ENCODE measurements around the gene PACS1. TPM values are rescaled to one million over a fixed set of nuclear protein-coding genes. Genes with fewer than 3 reads are reported as not detected.

The PACS1 gene
- total RNA-seq, 1 donor from 2014 or later: 75.6 TPM

DNA sequence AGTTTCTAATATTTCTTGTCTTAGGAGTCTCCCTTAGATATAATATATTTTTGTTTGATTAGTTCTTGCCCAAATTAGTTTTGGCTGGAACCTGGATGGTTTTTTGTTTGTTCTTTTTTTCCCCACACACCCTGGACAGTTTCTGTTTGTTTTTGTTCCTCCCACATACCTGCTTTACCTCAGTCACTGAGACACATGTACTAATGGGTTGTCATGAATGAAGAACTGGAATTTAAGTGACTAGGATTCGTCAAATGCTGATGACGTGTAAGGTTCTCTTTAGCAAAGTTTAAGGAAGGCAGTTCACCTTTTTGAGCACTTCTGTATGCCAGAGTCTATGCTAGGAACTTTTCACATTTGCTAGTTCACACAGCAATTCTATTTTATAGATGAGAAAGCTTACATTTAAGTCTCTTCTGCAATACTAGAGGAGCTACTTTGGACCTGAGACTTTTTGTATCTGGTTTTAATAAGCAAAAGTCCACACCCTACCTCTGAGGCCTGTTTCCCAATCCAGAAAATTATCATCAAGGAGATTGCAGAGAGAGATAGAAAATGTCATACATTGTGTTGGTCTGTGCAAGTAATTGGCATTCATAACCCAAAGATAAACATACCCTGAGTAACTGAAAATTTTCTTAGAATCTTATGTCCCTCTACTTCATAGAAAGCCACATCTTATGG is 111.7 kb downstream of the PACS1 start:
- DNase-seq (ENCODE audit: low spot score): no peak
- Mint-ChIP-seq H3K27me3 (ENCODE audit: low read depth) (no peaks in the 10 kb centered on the region), H3K9me3 (no peaks in the 10 kb centered on the region), H3K4me1 (ENCODE audit: low read depth) (peaks cover 1% of the 10 kb centered on the region), H3K36me3 (ENCODE audit: low read depth) (peaks cover 1% of the 10 kb centered on the region), H3K4me3 (ENCODE audit: low read depth) (no peak overlapping the region), H3K27ac (no peak overlapping the region)
- intact Hi-C loops (cut with micrococcal nuclease): no loop called here

GRCh38 chr11:66183494-66184048 is 113.5 kb downstream of the PACS1 start:
- H3K27ac Mint-ChIP-seq: no peak overlapping the region

DNA sequence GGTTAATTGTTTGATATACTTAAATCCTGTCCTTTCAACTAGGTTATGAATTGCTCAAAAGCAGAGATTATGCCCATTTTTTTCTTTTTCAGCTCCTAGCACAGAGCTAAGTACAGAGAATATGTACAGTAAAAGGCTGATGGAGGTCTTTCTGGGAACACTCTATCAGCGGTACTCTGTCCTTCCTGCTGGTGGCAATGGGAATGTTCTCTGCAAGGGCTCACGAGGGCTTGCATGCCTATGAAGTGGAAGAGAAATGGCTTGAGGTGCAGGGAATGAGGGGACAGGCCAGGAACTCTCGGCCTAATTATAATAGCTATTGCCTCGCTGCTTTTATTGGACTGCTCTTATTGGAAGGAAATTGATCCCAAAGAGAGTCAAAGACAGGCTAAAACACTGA is 114.7 kb downstream of the PACS1 start:
- no peak overlapping the region for H3K27ac Mint-ChIP-seq
- peaks cover 7% of the 10 kb centered on the region for H3K4me1 Mint-ChIP-seq (ENCODE audit: low read depth)
- intact Hi-C loops (cut with micrococcal nuclease): no loop called here
- no peak overlapping the region for H3K4me3 Mint-ChIP-seq (ENCODE audit: low read depth)
- H3K9me3 Mint-ChIP-seq: no peaks in the 10 kb centered on the region
- no peaks in the 10 kb centered on the region for H3K27me3 Mint-ChIP-seq (ENCODE audit: low read depth)
- DNase-seq (ENCODE audit: low spot score): no peak
- peaks cover 18% of the 10 kb centered on the region for H3K36me3 Mint-ChIP-seq (ENCODE audit: low read depth)

More at GRCh38 chr11:66183494-66184048, 113.5 kb downstream of the PACS1 start:
- H3K9me3 Mint-ChIP-seq: no peaks in the 10 kb centered on the region
- intact Hi-C loops (cut with micrococcal nuclease): no loop called here
- no peaks in the 10 kb centered on the region for H3K27me3 Mint-ChIP-seq (ENCODE audit: low read depth)
- no peak for DNase-seq (ENCODE audit: low spot score)
- H3K4me3 Mint-ChIP-seq (ENCODE audit: low read depth): no peak overlapping the region
- H3K36me3 Mint-ChIP-seq (ENCODE audit: low read depth): peaks cover 14% of the 10 kb centered on the region
- peaks cover 6% of the 10 kb centered on the region for H3K4me1 Mint-ChIP-seq (ENCODE audit: low read depth)

GRCh38 chr11:66186470-66186869 is 116.4 kb downstream of the PACS1 start:
- intact Hi-C loops (cut with micrococcal nuclease): no loop called here
- no peak overlapping the region for H3K27ac Mint-ChIP-seq
- no peaks in the 10 kb centered on the region for H3K27me3 Mint-ChIP-seq (ENCODE audit: low read depth)

GRCh38 chr11:66187453-66187852 is 117.4 kb downstream of the PACS1 start:
- Mint-ChIP-seq H3K9me3 (no peaks in the 10 kb centered on the region), H3K27ac (no peak overlapping the region), H3K36me3 (ENCODE audit: low read depth) (peaks cover 23% of the 10 kb centered on the region), H3K27me3 (ENCODE audit: low read depth) (no peaks in the 10 kb centered on the region), H3K4me1 (ENCODE audit: low read depth) (peaks cover 7% of the 10 kb centered on the region), H3K4me3 (ENCODE audit: low read depth) (no peak overlapping the region)
- intact Hi-C loops (cut with micrococcal nuclease): no loop called here
- DNase-seq (ENCODE audit: low spot score): no peak

More at GRCh38 chr11:66186470-66186869, 116.4 kb downstream of the PACS1 start:
- Mint-ChIP-seq H3K4me1 (ENCODE audit: low read depth) (peaks cover 7% of the 10 kb centered on the region), H3K9me3 (no peaks in the 10 kb centered on the region), H3K36me3 (ENCODE audit: low read depth) (peaks cover 23% of the 10 kb centered on the region), H3K4me3 (ENCODE audit: low read depth) (no peak overlapping the region)
- DNase-seq (ENCODE audit: low spot score): no peak

GRCh38 chr11:66188580-66188979 is 118.5 kb downstream of the PACS1 start:
- intact Hi-C loops (cut with micrococcal nuclease): no loop called here
- H3K9me3 Mint-ChIP-seq: no peaks in the 10 kb centered on the region
- H3K27ac Mint-ChIP-seq: no peak overlapping the region
- DNase-seq (ENCODE audit: low spot score): no peak
- peaks cover 7% of the 10 kb centered on the region for H3K4me1 Mint-ChIP-seq (ENCODE audit: low read depth)
- H3K36me3 Mint-ChIP-seq (ENCODE audit: low read depth): peaks cover 31% of the 10 kb centered on the region
- H3K4me3 Mint-ChIP-seq (ENCODE audit: low read depth): no peak overlapping the region
- no peaks in the 10 kb centered on the region for H3K27me3 Mint-ChIP-seq (ENCODE audit: low read depth)

- H3K27ac Mint-ChIP-seq: no peak overlapping the region
- intact Hi-C loops (cut with micrococcal nuclease): no loop called here
- peaks cover 32% of the 10 kb centered on the region for H3K36me3 Mint-ChIP-seq (ENCODE audit: low read depth)
- H3K9me3 Mint-ChIP-seq: no peaks in the 10 kb centered on the region
- H3K4me3 Mint-ChIP-seq (ENCODE audit: low read depth): no peak overlapping the region
- peaks cover 7% of the 10 kb centered on the region for H3K4me1 Mint-ChIP-seq (ENCODE audit: low read depth)
- no peak for DNase-seq (ENCODE audit: low spot score)
- no peaks in the 10 kb centered on the region for H3K27me3 Mint-ChIP-seq (ENCODE audit: low read depth)
Observed at GRCh38 chr11:66189031-66189745, 119.1 kb downstream of the PACS1 start.

DNA sequence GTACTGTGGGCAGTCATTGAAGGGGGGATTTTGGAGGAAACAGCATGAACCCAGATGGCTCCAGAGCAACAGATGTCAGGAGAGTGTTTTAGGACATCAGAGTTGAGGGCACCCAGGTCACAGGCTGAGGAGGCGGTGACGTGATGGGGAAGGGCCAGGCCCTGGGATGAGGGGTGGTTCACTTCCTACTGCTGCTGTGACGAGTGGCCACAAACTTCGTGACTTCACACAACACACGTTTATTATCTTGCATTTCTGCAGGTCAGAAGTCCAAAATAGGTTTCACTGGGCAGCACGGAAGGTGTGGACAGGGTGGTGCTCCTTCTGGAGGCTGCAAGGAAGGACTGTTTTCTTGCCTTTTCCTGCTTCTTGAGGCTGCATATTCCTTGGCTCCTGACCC is 120.7 kb downstream of the PACS1 start:
- H3K27ac Mint-ChIP-seq: no peak overlapping the region

GRCh38 chr11:66192181-66192863 is 122.2 kb downstream of the PACS1 start:
- Mint-ChIP-seq H3K36me3 (ENCODE audit: low read depth) (peaks cover 37% of the 10 kb centered on the region), H3K4me3 (ENCODE audit: low read depth) (no peak overlapping the region), H3K4me1 (ENCODE audit: low read depth) (peaks cover 5% of the 10 kb centered on the region)

More for the DNA sequence above, 120.7 kb downstream of the PACS1 start:
- no peaks in the 10 kb centered on the region for H3K27me3 Mint-ChIP-seq (ENCODE audit: low read depth)
- no peak overlapping the region for H3K4me3 Mint-ChIP-seq (ENCODE audit: low read depth)
- peaks cover 37% of the 10 kb centered on the region for H3K36me3 Mint-ChIP-seq (ENCODE audit: low read depth)
- peaks cover 5% of the 10 kb centered on the region for H3K4me1 Mint-ChIP-seq (ENCODE audit: low read depth)
- DNase-seq (ENCODE audit: low spot score): no peak
- intact Hi-C loops (cut with micrococcal nuclease): no loop called here
- H3K9me3 Mint-ChIP-seq: no peaks in the 10 kb centered on the region

GRCh38 chr11:66194391-66194790 is 124.3 kb downstream of the PACS1 start:
- H3K36me3 Mint-ChIP-seq (ENCODE audit: low read depth): peaks cover 42% of the 10 kb centered on the region
- no peak overlapping the region for H3K4me3 Mint-ChIP-seq (ENCODE audit: low read depth)
- no peak for DNase-seq (ENCODE audit: low spot score)
- no peaks in the 10 kb centered on the region for H3K27me3 Mint-ChIP-seq (ENCODE audit: low read depth)
- peaks cover 7% of the 10 kb centered on the region for H3K9me3 Mint-ChIP-seq
- no peaks in the 10 kb centered on the region for H3K4me1 Mint-ChIP-seq (ENCODE audit: low read depth)
- H3K27ac Mint-ChIP-seq: no peak overlapping the region
- intact Hi-C loops (cut with micrococcal nuclease): no loop called here

More at GRCh38 chr11:66192181-66192863, 122.2 kb downstream of the PACS1 start:
- DNase-seq (ENCODE audit: low spot score): no peak
- intact Hi-C loops (cut with micrococcal nuclease): no loop called here
- no peaks in the 10 kb centered on the region for H3K9me3 Mint-ChIP-seq
- no peak overlapping the region for H3K27ac Mint-ChIP-seq
- no peaks in the 10 kb centered on the region for H3K27me3 Mint-ChIP-seq (ENCODE audit: low read depth)

DNA sequence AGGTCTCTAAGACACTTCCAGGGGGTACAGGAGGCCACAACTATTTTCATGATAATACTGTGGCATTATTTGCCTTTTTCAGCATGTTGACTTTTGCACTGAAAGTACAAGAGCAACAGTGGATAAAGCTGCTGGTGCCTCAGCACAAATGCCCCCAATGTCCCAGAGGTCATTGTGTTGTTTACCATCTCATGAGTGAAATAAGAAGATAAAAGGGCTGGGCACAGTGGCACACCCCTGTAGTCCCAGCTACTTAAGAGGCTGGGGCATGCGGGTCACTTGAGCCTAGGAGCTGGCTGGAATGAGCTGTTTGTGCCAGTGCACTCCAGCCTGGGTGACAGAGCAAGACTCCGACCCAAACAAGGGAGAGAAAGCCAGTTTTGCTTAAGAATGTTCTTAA is 125.8 kb downstream of the PACS1 start:
- Mint-ChIP-seq H3K4me3 (ENCODE audit: low read depth) (no peak overlapping the region), H3K36me3 (ENCODE audit: low read depth) (peaks cover 45% of the 10 kb centered on the region), H3K27ac (no peak overlapping the region), H3K4me1 (ENCODE audit: low read depth) (no peaks in the 10 kb centered on the region), H3K9me3 (peaks cover 17% of the 10 kb centered on the region), H3K27me3 (ENCODE audit: low read depth) (no peaks in the 10 kb centered on the region)
- intact Hi-C loops (cut with micrococcal nuclease): no loop called here
- no peak for DNase-seq (ENCODE audit: low spot score)

DNA sequence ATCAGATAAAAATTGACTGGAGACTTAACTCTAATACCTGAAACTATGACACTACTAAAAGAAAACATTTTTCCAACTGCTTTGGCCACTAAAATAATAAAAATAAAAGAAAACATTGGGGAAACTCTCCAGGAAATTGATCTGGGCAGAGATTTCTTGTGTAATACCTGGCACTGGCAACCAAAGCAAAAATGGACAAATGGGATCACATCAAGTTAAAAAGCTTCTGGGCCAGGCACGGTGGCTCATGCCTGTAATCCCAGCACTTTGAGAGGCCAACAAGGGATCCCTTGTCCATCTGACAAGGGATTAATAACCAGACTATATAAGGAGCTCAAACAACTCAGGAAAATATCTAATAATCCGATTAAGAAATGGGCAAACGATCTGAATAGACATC is 133.8 kb downstream of the PACS1 start:
- peaks cover 32% of the 10 kb centered on the region for H3K36me3 Mint-ChIP-seq (ENCODE audit: low read depth)
- intact Hi-C loops (cut with micrococcal nuclease): no loop called here
- no peak for DNase-seq (ENCODE audit: low spot score)
- H3K27me3 Mint-ChIP-seq (ENCODE audit: low read depth): no peaks in the 10 kb centered on the region
- no peak overlapping the region for H3K27ac Mint-ChIP-seq
- H3K9me3 Mint-ChIP-seq: peaks cover 38% of the 10 kb centered on the region
- H3K4me1 Mint-ChIP-seq (ENCODE audit: low read depth): no peaks in the 10 kb centered on the region
- no peak overlapping the region for H3K4me3 Mint-ChIP-seq (ENCODE audit: low read depth)

DNA sequence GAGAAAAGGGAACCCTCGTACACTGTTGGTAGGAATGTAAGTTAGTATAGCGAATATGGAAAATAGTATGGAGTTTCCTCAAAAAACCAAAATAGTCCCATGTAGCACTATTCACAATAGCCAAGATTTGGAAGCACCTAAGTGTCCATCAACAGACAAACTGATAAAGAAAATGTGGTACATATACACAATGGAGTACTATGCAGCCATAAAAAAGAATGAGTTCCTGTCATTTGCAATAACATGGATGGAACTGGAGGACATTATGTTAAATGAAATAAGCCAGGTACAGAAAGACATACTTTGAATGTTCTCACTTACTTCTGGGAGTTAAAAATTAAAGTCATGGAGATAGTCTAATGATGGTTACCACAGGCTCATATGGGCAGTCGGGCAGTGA is 134.3 kb downstream of the PACS1 start:
- Mint-ChIP-seq H3K36me3 (ENCODE audit: low read depth) (peaks cover 27% of the 10 kb centered on the region), H3K4me3 (ENCODE audit: low read depth) (no peak overlapping the region), H3K27ac (no peak overlapping the region), H3K4me1 (ENCODE audit: low read depth) (no peaks in the 10 kb centered on the region), H3K27me3 (ENCODE audit: low read depth) (no peaks in the 10 kb centered on the region), H3K9me3 (peaks cover 35% of the 10 kb centered on the region)
- no peak for DNase-seq (ENCODE audit: low spot score)
- intact Hi-C loops (cut with micrococcal nuclease): no loop called here

Data from activated T-helper 2 cell treated with anti-CD3 and anti-CD28 coated beads, Interferon-gamma antibody, Interleukin-2, Interleukin-4, amounts not matched to agents 10 μg/mL and 5 μg/mL and 100 μg/mL, durations not matched to agents 14 hours and 24 hours and 36 hours (primary cell).